IPS-18c (cell line): Measurements from ENCODE around the gene CYB561A3.

Experiments
- H3K4me3 ChIP-seq: 2 replicates; pipeline ENCODE4 v1.7.0; 2013; ENCODE audit warnings: low read depth, mild to moderate bottlenecking, low read length, moderate library complexity; ENCODE audit not compliant: insufficient read depth
- H3K9me3 ChIP-seq: one replicate; pipeline ENCODE4 v1.6.1; 2013; ENCODE audit warnings: mild to moderate bottlenecking, low read length, moderate library complexity; ENCODE audit not compliant: control insufficient read depth, insufficient read depth

CYB561A3 gene

GRCh38 chr11:61336171-61336935, 25.3 kb downstream of the CYB561A3 start:
- Histone ChIP-seq H3K9me3 (no peaks in the 10 kb centered on the region), H3K4me3 (no peak overlapping the region)

DNA sequence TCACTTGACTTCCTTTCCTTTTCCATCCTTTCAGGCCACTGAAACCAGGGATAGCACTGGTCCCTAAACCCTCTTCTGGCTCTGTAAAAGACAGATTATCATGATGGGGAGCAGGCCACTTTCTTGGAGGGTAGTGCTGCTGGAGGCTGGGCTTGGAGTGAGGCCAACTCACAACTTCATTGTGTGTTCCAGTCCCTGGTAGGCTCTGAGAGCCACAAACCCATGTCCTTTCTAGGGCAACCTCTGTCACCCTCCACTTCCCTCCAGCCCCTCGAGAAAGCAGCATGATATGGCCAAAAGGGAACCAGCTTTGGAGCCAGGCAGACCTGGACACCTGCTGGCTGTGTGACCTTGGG, 26.3 kb downstream of the CYB561A3 start:
- no peak overlapping the region for H3K4me3 ChIP-seq
- H3K9me3 ChIP-seq, result no peaks in the 10 kb centered on the region

DNA sequence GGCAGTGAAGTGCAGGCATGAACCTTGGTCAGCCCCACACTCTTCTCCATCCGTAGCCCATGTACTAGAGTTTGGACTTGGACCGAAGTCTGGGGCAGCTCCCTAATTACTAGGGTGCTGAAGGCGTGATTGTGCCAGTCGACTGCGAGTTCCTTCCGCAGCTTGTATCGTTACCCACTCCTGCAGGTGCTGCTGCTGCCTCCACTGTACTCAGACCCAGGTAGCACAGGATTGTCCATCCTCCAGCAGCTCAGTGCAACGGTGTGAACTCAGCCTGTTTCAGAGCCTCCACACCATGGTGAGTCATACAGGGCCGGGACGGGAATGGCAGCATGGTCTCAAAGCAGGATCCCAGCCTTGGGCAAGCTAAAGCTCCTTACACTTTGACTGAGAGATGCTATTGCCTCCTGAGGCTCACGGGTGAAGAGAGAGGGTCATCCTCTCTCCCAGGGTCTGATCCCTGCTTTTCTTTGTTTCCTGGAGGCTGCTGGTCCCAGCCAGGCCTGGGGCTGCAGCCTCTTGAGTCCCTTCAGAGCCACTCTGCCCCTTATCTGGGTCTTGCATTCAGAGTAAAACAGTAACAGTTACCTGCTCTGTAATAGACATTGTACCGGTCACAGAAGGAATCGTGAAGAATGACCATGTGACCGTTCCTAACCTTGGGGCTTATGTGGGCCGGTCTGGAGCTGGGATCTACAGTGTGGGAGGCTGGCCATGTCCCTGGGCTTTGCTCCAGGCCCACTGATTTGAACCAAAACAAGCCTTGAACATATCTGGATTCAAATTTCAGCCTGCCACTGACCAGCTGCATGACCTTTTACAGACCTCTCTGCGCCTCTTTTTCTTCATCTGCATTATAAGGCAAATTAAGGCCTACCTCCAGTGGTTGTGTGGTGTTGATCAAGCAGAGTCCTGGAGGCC, 27.0 kb downstream of the CYB561A3 start:
- Histone ChIP-seq H3K9me3 (no peaks in the 10 kb centered on the region), H3K4me3 (no peak overlapping the region)

- H3K9me3 ChIP-seq, result no peaks in the 10 kb centered on the region
- peak overlapping the region; percentile 76 for H3K4me3 ChIP-seq
Observed at GRCh38 chr11:61333550-61334433, 27.9 kb downstream of the CYB561A3 start.

DNA sequence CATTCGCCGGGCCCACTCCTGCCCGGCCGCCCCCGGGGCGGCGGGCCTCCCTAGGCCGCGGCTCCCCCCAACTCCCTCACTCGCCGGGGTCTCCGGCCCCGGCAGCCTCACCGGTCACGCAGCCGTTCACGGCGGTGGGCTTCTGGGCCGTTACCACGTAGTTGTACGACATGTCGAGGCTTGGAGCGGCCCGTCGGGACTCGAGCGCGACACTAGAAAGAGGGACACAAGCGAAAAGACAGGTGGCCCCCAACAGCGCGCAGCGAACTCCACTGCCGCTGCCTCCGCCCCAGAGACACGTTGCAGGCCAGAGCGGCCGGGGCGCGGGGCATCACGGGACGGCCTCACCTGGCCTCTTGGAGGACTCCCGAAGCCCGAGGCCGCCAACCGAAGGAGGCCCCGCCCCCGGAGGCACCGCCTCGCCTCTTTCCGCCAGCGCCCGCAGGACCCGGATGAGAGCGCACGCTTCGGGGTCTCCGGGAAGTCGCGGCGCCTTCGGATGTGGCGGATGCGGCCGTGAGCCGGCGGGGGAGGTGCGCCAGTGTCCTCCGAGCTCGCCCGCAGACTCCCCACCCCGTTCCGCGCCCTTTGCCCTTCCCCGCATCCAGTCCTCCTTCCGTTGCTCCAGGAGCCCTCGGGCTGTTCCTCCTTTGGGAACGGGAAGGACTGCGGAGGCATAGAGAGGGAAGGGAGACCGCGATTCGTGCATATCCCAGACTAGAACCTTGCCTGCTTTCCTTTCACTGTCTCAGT, 28.7 kb downstream of the CYB561A3 start, which contains the start of the genes DDB1 and TKFC:
Gene DDB1, minus strand, starts transcription at position 309 of the 753 bp plus-strand sequence. Its CDS starts 137 bp downstream, at position 172.
Gene TKFC, plus strand, starts transcription at position 432 of the 753 bp plus-strand sequence. CDS start 1,501 bp downstream, outside the sequence.
- Histone ChIP-seq H3K9me3 (no peaks in the 10 kb centered on the region), H3K4me3 (peak within 1 kb of the TSS; percentile 76)

GRCh38 chr11:61332281-61332796, 29.3 kb downstream of the CYB561A3 start:
- Histone ChIP-seq H3K4me3 (peak overlapping the region; percentile 76), H3K9me3 (no peaks in the 10 kb centered on the region)

GRCh38 chr11:61331651-61332050, 30.0 kb downstream of the CYB561A3 start:
- no peaks in the 10 kb centered on the region for H3K9me3 ChIP-seq
- peak overlapping the region; percentile 76; the same call in 1 of the 2 replicates for H3K4me3 ChIP-seq

- Histone ChIP-seq H3K9me3 (no peaks in the 10 kb centered on the region), H3K4me3 (no peak overlapping the region)
Observed at GRCh38 chr11:61329871-61330270, 31.8 kb downstream of the CYB561A3 start.

- H3K9me3 ChIP-seq, result no peaks in the 10 kb centered on the region
- no peak overlapping the region for H3K4me3 ChIP-seq
Observed at GRCh38 chr11:61328351-61328750, 33.3 kb downstream of the CYB561A3 start.

DNA sequence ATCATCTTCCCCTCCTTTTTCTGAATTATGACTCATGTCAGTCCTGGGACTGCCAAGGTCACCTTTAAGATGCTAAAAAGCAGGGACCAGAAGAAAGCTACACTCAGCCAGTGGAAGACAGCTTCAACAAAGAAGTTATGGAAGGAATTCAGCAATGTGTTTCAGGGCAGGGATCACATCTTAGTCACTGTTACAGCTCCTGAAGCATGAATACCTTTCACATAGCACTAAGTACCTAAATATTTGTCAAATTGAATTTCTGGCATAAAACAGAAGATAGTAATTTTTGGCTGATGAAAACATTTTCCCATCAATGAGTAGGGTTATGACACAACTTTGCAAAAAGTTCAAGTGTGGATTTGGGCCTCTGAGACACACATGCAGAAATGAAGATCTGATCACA, 34.0 kb downstream of the CYB561A3 start:
- H3K9me3 ChIP-seq, result no peaks in the 10 kb centered on the region
- H3K4me3 ChIP-seq, result no peak overlapping the region

DNA sequence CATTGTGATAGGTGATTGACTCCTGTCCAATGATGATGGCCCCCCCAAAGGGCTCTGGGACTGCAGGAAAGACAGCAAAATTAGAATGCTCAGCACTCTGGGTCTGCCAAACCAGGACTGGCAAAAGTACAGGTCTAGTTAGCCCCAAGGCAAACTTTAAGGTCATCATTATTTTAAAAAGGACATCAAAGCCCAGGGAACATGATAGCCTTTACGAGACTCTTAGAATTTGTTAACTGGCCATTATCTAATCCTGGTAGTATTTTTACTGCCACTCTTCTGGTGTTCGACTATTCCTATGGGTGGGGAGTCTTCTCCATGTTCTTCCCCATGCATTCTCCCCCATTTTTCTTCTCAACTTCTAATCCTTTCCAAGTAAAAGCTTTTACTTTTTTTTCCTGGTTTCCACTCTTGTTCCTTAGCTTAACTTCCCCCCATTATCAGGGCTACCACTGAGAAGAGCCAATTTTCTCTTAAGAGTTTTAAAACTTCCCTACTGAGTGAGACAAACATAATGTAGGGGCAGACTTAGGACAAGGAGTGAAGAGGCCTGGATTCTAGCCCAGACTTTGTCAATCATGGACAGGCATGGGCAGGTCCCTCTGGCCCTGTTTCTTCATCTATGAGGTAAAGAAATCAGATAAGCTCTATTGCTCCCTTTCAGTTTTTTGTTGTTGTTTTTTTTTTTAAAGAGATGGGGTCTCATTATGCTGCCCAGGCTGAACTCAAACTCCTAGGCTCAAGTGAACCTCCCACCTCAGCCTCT, 35.9 kb downstream of the CYB561A3 start:
- peaks cover 2% of the 10 kb centered on the region for H3K9me3 ChIP-seq
- no peak overlapping the region for H3K4me3 ChIP-seq

DNA sequence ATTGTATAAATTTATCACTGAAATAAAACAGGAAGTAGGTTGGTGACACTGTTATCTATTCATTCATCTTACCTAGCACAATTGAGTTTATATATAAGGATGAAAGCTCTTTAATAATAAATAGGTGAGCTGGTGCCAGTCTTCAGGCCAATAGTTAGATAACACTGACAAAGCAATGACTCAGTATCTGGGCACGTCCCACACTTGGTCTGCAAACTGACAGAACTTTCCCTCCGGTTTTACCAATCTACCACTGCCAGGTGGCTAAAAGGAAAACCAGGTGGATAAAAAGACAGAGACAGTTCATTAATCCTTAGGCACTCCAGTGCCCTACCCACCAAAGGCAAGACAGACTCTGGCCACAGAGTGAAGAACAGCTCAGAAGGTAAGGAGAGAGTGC, 46.4 kb downstream of the CYB561A3 start:
- Histone ChIP-seq H3K4me3 (no peak overlapping the region), H3K9me3 (no peaks in the 10 kb centered on the region)

DNA sequence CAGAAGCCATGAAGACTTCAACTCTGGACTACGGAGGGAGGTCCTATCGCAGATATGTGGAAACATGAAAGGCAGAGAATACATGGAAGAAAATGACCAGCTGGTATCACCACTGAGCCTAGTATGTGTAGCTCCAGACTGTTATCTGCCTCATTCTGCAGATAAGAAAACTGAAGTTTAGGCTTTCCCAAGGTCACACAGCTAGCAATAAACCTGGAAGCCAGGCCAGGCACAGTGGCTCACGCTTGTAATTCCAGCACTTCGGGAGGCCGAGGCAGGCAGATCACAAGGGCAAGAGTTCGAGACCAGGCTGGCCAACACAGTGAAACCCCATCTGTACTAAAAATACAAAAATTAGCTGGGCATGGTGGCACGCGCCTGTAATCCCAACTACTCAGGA, 50.9 kb downstream of the CYB561A3 start:
- Histone ChIP-seq H3K9me3 (no peaks in the 10 kb centered on the region), H3K4me3 (no peak overlapping the region)

DNA sequence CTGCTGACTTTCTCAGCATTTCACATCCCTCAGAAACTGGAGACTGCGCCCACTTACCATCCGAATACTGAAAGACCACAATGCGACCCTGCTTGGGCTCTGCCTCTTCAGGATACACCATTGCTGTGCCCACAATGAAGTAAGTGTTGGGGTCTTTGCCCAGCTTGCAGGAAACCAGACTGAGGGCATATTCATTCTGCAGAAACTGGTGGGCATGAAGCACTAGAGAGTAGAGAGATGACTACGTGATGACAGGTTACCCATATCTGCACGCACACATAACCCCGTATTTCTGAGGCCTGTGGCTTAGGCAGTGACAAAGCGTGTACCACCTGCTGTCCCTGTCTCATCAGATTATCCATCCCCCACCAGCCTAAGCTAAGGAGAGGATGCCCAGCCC, 51.9 kb downstream of the CYB561A3 start:
- Histone ChIP-seq H3K9me3 (no peaks in the 10 kb centered on the region), H3K4me3 (no peak overlapping the region)

DNA sequence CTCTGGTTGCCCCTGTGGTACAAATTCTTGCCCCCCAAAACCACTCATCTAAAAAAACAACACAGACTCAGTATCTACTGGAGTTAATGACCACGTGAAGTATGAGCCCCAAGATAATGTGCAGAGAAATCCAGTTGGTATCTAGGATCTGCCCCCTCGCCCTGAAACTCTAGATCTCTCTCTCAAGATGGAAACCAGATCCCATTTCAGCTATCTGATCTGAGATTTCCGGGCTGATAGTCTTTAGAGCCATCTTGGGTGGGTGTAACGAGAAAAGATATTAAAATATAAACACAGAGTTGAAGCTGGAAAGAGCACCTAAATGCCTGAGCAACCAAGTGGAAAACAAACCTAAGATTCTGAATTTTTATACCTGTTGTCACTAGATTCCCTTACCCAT, 52.5 kb downstream of the CYB561A3 start:
- H3K4me3 ChIP-seq, result no peak overlapping the region
- H3K9me3 ChIP-seq, result no peaks in the 10 kb centered on the region

DNA sequence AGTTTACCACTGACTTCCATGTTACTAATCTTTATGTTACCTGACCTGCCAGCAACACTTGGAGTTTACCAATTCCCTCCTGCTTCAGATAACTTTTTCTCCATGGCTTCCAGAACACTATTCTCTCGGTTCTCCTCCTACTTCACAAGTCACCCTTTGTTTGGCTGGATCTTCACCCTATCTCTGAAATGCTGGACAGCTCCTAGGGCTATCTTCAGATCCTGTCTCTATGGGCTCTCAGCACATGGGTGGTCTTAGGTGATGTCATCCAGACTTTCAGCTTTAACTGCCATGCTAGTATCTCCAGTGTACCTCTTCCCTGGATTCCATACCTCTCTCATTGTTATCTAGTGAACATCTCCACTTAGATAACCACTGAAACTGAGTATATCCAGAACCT, 54.3 kb downstream of the CYB561A3 start:
- no peak overlapping the region for H3K4me3 ChIP-seq
- H3K9me3 ChIP-seq, result no peaks in the 10 kb centered on the region
